ENCODE measurements around the gene SYMPK.
"Not testable (repeated sequence)": the region's sequence is repeated elsewhere in the genome, so short reads cannot be mapped to it uniquely, and the experiment has no call there.

Gene SYMPK

DNA sequence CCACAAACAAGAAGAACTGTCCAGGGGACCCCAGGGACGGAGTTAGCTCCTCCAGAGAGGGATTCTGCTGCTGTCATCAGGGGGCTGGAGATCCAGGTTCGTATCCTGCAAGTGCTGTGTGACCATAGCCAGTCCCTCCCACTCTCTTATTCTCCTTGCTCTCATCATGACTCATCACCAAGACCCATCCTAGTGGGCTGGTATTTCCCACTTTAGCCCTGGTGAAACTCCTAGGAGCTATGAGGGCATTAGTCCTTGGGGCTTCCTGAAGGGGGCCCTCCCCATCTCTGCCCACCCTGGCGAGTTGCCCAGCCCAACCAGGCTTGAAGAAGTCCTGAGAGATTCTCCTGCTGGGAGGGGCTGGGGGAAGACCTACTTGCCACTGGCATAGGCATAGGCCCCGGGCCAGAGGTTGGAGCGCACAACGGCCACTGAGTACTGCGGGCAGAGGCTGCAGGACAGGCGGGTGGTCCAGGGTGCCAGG lies 62.8 kb downstream of the SYMPK start:
- DNase-seq: no peak

DNA sequence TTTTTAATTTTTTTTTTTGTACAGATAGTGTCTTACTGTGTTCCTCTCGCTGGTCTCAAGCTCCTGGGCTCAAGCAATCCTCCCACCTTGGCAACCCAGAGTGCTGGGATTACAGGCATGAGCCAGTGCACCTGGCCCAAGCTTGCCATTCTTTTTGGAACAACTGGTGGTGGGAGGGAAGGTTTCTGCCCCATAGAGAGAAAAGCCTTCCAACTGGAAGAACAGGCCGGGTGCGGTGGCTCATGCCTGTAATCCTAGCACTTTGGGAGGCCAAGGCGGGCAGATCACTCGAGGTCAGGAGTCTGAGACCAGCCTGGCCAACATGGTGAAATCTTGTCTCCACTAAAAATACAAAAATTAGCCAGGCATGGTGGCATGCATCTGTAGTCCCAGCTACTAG lies 63.4 kb downstream of the SYMPK start:
- DNase-seq: not testable (repeated sequence)

DNA sequence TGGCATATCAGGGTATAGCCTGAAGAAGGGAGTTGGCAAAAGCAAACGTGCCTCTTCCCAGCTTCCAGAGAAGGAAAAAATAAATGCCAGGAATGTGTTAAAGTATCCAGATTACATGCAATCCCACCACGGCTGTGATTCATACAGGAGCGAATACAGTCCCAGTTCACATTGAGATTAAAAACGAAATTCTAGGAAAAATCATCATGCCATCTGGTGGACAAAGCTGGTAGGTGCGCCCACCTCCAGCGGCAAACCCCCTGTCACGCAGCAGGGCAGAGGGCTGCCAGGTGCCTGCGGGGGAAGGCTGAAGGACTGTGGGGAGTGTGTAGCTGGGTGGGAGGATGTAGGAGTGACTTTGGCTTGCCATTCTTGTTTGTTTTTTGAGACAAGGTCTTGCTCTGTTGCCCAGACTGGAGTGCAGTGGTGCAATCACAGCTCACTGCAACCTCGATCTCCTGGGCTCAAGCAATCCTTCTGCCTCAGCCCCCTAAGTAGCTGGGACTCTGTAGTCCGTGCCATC lies 63.9 kb downstream of the SYMPK start:
- peak; percentile 54 to 63 for DNase-seq

DNA sequence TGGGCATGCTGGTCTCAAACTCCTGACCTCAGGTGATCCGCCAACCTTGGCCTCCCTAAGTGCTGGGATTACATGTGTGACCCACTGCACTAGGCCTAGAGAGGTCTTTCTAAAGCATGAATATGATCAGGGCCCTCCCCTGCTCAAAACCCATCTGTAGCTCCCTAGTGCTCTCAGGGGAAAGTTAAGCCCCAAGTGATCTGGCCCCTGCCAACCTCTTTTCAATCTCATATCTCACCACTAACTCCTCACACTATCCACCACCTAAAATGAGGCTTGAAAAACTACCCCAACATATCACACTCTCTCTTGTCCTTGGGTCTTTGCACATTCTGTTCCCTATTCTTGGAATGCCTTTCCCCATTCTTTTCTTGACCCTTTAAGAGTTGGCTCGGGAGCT lies 68.3 kb downstream of the SYMPK start:
- no peak for DNase-seq

DNA sequence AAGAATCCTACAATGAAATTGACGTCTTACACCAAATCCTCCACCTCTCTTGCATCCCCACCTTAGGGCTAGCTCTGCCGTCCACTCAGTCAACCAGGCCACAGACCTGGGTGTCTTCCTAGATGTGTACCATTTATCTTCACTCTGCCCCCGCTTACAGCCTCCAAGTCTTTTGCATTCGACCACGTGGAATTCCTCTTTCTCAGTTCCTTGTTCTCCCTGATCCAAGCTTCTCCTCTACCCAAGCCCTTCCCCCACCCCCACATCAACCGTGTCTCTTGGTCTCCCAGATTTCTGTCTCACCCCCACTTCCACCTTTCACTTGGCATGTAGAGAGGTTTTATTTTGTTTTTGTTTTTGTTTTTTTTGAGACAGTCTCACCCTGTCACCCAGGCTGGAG lies 69.1 kb downstream of the SYMPK start:
- no peak for DNase-seq

DNA sequence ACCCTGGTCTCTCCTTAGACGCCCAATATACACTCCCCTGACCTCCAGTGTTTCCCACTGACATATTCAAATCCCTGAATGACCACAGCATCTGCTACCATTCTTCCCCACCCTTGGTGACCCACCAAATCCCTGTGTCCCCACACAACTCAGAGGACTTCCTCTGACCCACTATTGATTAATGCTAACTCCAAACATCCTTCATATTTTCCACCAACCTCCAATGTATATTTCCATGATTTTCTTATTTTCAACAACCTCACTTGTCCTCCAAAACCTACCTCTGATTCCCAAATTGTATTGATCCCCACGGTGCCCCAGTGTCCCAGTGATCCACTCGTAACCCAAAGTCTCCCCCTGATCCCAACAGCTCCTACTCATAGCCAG lies 69.8 kb downstream of the SYMPK start:
- no peak for DNase-seq

DNA sequence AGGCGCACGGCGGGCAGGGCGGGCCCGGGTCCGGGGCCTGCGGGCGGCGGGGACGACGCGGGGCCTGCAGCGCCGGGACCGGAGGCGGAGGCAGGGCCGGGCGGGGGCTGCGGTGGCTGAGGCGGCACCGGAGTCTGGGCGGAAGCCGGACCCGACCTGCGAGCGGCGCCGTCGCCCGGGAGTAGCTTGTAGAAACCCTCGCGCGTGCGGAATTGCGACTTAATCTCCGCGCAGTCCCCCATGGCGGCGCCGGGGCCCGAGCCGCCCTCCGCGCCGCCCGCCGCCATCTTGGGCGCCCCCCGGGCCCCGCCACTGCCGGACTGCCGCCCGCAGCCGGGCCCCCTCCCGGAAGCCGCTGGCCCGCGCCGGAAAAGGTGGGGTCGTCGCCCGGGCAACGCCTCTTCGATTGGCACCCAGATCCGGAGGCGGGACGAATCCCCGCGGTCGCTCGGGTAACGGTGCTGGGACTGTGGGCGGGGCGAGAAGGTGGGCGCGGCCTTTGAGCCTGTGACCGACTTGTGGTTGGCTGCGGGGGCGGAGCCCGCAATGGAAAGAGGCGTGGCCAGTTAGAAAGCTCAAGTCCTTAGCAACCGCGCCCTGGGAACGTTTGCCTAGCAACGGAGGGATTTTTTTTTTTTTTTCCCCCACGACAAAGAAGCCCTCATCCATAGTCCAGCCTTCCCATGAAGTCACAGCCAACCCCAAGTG lies 70.3 kb downstream of the SYMPK start, which contains the start of gene DMWD:
Gene DMWD, minus strand, starts transcription at position 376 of the 708 bp plus-strand sequence. Its CDS starts 89 bp downstream, at position 287.
- DNase-seq: peak; percentile 100

DNA sequence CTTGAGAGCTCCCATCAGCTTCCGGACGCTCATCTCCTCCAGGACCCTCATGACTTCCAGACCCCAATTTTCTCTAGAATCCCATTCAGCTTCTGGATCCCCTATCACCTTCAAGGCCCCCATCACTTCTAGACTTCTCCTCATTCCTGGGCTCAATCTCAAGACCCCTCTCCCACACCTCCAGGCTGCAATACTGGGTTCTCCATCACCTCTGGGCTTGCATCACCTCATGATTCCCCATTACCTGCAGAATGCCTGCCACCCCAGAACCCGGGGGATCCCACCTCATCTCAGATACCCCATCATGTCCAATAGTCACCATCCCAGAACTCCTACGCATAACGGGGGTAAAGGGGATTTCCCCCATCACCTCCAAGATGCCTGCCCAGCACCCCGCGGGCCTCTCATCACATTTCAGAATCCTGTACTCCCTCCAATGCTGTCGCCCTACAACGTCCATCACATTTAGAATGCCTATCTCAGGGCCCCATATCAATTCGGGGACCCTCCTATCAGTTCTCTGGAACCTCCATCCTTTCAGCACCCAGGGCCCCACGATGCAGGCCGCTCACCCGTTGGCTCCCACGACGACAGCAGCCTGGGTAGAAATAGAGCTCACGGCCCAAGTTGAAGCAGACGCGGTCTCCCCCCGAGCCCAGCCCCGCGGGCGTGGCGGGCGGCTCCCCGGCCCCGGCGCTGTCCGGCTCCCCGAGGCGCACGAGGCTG lies 71.0 kb downstream of the SYMPK start:
- DNase-seq: no peak

DNA sequence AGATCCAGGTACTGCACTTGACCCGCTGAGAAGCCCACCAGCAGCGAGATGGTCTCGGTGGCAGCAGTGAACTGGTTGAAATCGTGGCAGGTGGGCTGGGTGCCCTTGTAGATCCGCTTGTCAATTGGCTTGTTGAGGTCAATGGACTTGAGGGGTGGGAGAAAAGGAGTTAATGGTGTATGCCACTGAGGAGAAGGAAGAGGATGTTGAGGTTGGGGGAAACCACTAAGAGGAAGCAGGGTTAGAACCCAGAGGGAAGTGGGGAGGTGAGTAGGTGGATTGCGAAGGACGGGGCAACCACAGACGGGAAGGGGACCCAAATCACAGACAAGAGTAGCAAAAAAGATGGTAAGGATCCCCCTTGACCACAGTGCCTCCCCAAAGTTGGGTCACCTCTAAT lies 72.0 kb downstream of the SYMPK start:
- DNase-seq: no peak

DNA sequence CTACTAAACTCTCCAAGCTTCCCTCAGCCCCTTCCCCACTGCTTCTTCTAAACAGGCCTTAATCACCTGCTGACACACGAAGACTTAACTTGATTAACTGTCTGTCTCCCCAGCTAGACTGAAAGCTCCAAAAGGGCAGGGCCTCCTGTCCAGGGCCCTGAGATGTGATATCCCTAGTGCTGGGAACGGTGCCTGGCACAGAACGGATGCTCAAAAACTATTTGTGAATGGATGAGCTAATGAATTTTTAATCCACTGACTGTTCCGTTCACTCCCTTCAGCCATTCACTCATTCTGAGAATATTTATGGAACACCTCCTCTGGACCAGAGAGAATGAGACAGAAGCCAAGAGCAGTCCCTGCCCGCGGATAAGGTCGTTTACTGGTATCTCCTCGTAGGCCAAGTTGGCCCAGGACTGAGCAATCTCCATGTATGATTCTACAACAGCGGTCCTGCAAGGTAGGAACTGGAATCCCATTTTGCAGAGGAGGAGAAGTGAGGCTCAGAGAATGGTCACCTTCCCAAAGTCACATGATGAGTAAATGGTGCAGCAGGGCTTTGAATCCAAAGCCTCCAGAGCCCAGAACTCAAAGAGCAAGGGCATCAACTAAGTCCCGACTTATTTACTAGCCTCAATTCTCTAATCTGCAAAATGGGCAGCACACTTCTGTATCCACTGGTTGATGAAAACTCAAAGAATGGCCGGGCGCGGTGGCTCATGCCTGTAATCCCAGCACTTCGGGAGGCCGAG lies 73.7 kb downstream of the SYMPK start:
- no peak for DNase-seq

DNA sequence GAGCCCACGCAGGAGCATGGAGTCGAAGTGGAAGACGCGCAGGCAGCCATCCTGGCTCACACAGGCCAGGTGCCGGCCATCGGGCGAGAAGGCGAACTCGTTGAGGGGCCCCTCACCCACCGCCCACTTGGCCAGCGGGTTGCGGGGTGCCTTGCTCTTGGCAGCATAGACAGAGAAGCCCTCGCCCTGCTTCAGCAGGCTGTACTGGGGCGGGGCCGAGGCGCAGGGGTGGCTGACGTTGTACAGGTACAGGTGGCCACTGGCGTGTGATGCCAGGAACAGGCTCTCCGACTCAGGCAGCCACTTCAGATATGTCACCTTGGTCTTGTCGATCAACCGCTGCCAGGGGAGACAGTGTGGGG lies 76.4 kb downstream of the SYMPK start:
- DNase-seq: no peak

DNA sequence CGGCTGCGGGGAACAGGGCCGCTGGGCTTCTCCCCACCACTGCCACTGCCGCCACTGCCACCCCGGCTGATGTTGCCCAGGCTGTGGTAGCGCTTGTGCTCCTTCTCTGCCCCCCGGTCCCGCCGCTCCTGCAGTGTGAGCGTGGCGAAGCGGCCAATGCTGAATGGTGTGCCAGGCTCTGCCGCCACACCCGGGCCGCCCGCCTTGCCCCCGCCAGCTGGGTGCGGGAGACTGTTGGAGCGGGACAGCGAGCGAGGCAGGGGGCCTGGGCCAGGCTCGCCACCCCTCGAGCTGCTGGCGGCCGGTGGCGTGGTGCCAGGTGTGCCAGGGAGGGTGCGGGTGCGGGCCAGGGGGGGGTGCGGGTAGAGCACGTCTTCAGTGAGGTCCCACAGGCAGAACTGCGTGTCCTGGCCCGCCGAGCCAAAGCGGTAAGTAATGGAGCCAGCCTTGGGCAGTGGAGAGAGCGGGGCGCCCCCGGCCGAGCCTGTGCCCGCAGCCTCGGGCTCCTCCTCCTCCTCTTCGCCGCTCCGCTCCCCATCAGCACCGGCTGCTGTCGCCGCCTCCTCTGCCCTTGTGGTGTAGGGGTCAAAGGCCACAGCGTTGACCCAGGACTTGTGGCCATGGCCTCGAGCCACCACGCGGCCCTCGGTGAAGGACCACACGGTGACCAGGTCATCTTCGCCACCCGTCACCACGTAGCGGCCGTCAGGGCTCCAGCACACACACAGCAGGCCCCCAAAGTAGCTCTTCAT lies 77.0 kb downstream of the SYMPK start:
- DNase-seq: no peak

DNA sequence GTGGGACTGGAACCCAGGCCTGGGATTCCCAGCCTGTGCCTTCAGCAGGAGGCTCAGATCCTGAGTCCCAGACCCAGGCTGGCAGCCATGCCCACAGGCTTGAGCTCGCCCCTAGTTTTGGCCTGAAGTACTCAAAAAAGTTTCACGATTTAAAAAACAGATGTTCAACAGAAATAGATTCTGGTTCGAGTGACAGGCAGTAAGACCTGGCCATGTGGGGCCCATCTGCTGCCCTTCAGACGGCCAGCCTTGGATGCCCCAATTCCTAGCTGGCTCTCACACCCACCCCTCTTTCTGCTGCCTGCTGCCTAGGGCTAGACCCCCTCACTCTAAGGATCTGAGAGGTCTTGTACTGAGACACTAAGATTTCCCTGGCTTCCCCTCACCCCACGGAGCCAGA lies 77.8 kb downstream of the SYMPK start:
- DNase-seq: no peak

DNA sequence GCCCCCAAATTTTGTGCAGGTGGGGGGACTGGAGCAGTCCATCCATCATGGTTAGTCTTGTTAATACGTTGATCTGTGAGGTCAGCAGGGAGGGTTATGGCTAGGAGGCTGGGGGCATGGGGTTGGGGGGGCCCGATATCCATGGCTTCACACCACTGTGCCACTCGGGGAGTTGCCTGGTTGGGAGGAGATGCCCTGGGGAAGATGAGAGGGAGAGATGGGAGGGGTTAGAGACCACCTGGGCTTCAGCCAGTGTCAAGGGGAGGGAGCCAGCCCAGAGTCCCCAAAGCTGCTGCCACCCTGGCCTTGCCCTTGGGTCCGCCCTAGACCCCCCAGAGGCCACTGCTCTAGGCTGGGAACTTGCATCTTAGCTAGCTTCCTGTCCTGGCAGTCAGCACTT lies 78.9 kb downstream of the SYMPK start:
- DNase-seq: no peak

DNA sequence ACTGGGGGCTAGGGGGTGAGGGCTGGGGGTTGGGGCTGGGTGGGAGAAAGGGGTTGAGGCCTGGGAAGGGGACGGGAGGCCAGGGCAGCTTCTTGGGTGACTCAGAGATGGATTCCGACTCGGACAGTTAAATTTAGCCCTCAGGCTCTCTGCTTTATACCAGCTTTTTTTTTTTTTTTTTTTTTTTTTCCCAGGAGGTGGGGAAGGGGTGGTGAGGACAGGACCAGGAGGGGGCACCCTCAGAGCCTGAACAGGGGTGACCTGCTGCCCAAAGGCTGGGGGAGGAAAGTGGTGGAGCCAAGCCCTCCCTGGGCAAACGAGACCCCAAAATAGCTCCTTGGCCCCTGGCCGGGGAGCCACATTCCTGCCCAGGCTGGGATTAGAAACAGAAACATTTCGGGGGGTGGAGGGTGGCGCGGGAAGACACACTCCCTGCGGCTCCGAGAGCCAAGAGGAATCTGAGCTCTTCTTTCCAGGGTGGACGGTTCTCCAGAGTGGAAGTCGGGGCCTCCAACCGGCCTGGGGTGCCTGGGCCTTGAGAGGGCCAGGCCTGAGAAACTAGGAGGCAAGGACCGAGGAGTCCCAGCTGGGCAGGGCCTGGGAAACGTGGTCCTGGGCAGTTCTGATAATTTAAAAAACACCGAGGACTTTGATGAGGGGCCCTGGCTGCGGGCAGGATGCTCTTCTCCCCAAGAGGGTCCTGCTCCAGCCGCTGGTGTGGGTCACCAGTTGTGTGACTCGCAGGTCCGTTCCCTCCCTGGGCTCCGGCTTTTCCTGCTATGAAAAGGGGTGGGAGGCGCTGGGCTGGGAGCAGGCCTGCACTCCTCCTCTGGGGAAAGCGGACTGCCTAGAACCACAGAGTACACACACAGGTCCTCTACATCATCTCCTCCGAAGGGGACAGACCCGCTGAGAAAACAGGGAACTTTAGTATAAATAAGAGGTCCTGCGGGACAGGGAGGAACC lies 79.8 kb downstream of the SYMPK start:
- no peak for DNase-seq

DNA sequence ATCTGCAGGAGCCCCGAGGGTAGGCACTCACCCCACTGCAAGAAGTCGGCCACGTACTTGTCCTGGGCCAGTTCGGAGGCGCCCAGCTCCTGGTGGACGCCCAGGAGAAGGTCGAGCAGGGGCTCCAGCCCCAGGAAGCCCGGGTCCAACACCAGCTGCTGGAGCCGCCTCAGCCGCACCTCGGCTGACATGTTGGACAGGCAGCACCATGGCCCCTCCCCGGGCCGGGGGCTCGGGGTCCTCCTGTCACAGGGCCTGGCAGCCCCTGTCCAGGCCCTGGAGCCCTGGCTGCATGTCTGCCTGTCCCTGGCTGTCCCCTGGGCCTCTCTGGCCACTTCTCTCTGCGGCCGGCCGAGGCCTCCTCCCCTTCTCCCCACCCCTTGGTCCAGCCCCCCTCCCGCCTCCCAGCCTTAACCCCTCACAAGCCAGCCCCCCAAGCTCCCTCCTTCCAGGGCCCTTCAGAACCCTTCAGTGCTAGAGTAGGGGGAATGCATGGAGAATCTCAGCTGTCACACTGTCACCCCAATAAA lies 80.7 kb downstream of the SYMPK start, which contains the start of gene DMPK:
Gene DMPK, minus strand, starts transcription at position 329 of the 530 bp plus-strand sequence. Its CDS starts 138 bp downstream, at position 191.
- DNase-seq: no peak

DNA sequence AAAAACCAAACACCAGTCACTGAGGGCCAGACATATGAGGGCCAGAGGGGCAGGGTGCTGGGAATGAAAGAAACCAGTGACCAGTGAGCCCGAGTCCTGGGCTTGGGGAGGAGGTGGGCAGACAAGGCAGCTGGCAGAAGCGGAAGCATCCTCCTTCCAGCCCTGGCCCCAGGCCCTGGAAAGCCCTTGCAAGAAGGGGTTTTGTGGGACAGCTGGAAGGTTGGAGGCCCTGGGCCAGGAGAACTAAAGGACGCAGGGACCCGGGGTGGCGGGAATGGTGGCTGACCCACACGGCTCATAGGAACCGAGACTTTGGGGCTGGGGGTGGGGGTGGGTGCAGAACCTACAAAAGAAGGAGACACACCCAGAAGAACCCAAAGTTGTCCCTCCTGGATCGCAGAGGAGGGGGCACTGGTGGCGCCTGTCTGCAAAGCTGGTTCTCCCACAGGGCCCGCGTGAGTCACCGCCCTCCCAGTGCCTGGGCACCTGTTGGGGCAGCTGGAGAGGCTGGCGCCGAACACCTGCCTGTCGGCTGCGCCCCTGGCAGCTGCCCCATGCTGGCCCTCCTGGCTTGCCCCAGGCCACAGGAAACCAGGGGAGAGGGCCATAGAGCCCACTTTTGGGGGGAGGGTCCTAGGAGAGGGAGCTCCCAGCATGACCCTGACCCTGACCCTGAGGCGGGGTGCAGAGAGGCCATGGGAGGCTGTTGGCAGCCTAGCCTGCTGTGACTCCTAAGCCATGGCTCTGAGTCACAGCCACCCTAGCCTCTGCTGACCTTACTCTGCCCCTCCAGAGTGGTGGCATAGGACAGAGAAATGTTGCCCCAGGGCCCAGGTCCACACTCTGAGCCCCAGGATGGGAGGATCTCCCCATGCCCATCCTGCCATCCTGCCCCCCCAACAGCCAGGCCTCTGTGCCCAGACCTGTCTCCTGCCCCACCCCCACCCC lies 81.5 kb downstream of the SYMPK start:
- DNase-seq: no peak

DNA sequence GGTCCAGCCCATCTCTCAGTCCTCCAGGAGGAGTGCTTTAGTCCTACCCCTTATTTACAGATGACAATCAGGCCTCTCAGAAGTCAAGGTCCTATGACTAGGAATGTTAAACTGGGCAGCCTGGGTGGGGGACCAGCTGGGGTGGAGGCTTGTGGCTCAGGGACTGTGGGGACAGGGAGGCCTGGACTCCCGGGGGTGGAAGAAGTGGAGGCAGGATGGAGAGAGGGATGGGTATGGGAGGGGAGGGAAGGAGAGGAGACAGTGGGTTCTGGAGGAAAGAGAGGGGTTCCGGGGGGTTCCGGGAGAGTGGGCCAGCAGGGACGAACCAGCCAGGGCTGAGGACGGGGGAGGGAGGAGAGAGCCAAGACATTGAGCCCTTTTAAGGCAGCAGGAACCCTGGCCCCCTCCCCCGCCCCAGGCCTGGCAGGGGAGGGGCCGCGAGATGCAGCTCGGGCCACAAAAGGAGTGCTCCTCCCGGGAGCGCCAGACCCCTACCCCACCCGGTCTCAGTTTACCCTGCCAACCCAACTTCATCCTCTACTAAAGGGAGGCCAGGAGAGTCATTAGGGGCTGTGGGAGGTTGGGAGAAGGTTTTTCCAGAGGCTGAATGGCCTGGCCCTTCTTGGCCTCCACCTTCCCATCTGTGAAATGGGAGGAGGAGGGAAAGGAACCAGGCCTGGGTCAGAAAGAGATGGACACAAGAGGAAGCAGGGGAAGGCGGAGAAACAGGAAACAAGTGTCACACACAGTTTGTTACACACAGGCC lies 82.3 kb downstream of the SYMPK start:
- DNase-seq: no peak

DNA sequence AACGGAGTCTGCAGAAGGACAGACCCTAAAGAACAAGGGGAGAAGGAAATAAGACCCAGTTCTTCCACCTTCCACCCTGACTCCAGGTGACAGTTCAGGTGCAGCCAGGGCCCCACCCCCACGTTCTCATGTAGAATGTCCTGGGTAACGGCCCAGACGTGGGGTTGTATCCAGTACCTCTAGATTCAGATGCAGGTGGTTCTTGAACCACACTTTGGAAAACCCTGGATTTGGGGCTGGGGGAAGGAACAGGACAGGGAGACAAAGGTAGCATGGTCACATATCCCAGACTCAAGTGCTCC lies 82.8 kb downstream of the SYMPK start:
- DNase-seq: no peak
